HepG2 (cell line): ENCODE data around the gene RNASE7. TPM values are rescaled to one million over a fixed set of nuclear protein-coding genes. Genes with fewer than 3 reads are reported as not detected.

Source experiments
- CCAR2 ChIP-seq: fragments of 200-400 bp; formaldehyde crosslinking; optimal IDR thresholded peaks from 2 replicates; pipeline ENCODE3; 2018; ENCODE audit warnings: low read depth, mild to moderate bottlenecking, low read length, moderate library complexity
- DDIT3 ChIP-seq: sonication (generic); formaldehyde crosslinking; IDR thresholded peaks from 2 replicates; pipeline ENCODE4 v1.4.0; 2020; ENCODE audit warnings: mild to moderate bottlenecking, missing genetic modification reagents
- DR1 ChIP-seq: sonication (generic); formaldehyde crosslinking; IDR thresholded peaks from 2 replicates; pipeline ENCODE4 v1.8.0; 2021; ENCODE audit warnings: mild to moderate bottlenecking, missing genetic modification reagents, inconsistent platforms
- ETS1 ChIP-seq: sonication (generic); formaldehyde crosslinking; IDR thresholded peaks from 2 replicates; pipeline ENCODE4 v1.4.0; 2020; ENCODE audit warnings: missing genetic modification reagents
- FIP1L1 ChIP-seq: fragments of 200-400 bp; formaldehyde crosslinking; IDR thresholded peaks from 2 replicates; pipeline ENCODE4 v1.6.1; 2018; ENCODE audit warnings: low read depth, mild to moderate bottlenecking, low read length, moderate library complexity, borderline replicate concordance; ENCODE audit not compliant: insufficient read depth
- HIC2 ChIP-seq: sonication (generic); formaldehyde crosslinking; IDR thresholded peaks from 2 replicates; pipeline ENCODE4 v1.9.0; 2022; ENCODE audit warnings: low read depth, missing genetic modification reagents
- NRL ChIP-seq: sonication (generic); formaldehyde crosslinking; IDR thresholded peaks from 2 replicates; pipeline ENCODE4 v1.5.0; 2020; ENCODE audit warnings: missing genetic modification reagents, mild to moderate bottlenecking, moderate library complexity, borderline replicate concordance
- PRMT3 ChIP-seq: sonication (generic); formaldehyde crosslinking; IDR thresholded peaks from 2 replicates; pipeline ENCODE4 v1.8.1; 2022; ENCODE audit warnings: low read depth, mild to moderate bottlenecking, moderate library complexity, missing genetic modification reagents, borderline replicate concordance
- STAT6 ChIP-seq: sonication (generic); formaldehyde crosslinking; IDR thresholded peaks from 2 replicates; pipeline ENCODE4 v1.4.0; 2020; ENCODE audit warnings: missing genetic modification reagents, mild to moderate bottlenecking, borderline replicate concordance
- THAP11 ChIP-seq: IDR thresholded peaks from 2 replicates; pipeline ENCODE4 v1.6.1; 2016; ENCODE audit warnings: missing biosample characterization, missing genetic modification reagents
- ZKSCAN5 ChIP-seq: sonication (generic); formaldehyde crosslinking; IDR thresholded peaks from 2 replicates; pipeline ENCODE4 v1.5.1; 2020; ENCODE audit warnings: mild to moderate bottlenecking, missing genetic modification reagents
- ZNF264 ChIP-seq: sonication (generic); formaldehyde crosslinking; IDR thresholded peaks from 2 replicates; pipeline ENCODE4 v1.4.0; 2020; ENCODE audit warnings: missing genetic modification reagents
- ZNF382 ChIP-seq: sonication (generic); formaldehyde crosslinking; IDR thresholded peaks from 2 replicates; pipeline ENCODE4 v1.5.0; 2020; ENCODE audit warnings: missing genetic modification reagents, mild to moderate bottlenecking, borderline replicate concordance
- ZNF724P ChIP-seq: sonication (generic); formaldehyde crosslinking; IDR thresholded peaks from 2 replicates; pipeline ENCODE4 v1.8.0; 2022; ENCODE audit warnings: missing genetic modification reagents, borderline replicate concordance
- ZSCAN5A ChIP-seq: sonication (generic); formaldehyde crosslinking; IDR thresholded peaks from 2 replicates; pipeline ENCODE4 v1.8.0; 2022; ENCODE audit warnings: mild to moderate bottlenecking, missing genetic modification reagents, borderline replicate concordance
- polyA plus RNA-seq, 8 experiments: library from polyadenylated mRNA; depleted of rRNA in 3 of 8; stranded (reverse) in 7 of 8; unstranded in 1 of 8; fragments of >200 nt; fragmentation: Illumina TruSeq in 4 of 8; extraction: Trizol in 4 of 8; gene quantifications; 2 replicates each; pipeline versions ENCODE4 v1.2.1 to v1.2.3, GENCODE V29; 2011 to 2016; ENCODE audit warnings: low read depth in 4 of 8, missing spikeins in 1 of 8, mixed read lengths in 1 of 8; ENCODE audit not compliant: insufficient read depth in 1 of 8
- total RNA-seq, 5 experiments: library from RNA; depleted of rRNA; stranded (reverse); fragments of >200 nt; fragmentation: Illumina TruSeq; extraction: Trizol; gene quantifications; 2 replicates each; pipeline ENCODE4 v1.2.3, GENCODE V29; 2016; ENCODE audit warnings: low read depth in 1 of 5
- TF ChIP-seq, protein P1 (sequence below): fragments of 450-650 bp; IDR thresholded peaks from 2 replicates; pipeline ENCODE4 v1.6.1; 2017; ENCODE audit warnings: mild to moderate bottlenecking

The RNASE7 gene
- total and polyA plus RNA-seq, 2 of the 13 experiments (the other 11 are each of a cell fraction or from before 2014, with no cell fraction given): 0.04 TPM; not detected in 1

DNA sequence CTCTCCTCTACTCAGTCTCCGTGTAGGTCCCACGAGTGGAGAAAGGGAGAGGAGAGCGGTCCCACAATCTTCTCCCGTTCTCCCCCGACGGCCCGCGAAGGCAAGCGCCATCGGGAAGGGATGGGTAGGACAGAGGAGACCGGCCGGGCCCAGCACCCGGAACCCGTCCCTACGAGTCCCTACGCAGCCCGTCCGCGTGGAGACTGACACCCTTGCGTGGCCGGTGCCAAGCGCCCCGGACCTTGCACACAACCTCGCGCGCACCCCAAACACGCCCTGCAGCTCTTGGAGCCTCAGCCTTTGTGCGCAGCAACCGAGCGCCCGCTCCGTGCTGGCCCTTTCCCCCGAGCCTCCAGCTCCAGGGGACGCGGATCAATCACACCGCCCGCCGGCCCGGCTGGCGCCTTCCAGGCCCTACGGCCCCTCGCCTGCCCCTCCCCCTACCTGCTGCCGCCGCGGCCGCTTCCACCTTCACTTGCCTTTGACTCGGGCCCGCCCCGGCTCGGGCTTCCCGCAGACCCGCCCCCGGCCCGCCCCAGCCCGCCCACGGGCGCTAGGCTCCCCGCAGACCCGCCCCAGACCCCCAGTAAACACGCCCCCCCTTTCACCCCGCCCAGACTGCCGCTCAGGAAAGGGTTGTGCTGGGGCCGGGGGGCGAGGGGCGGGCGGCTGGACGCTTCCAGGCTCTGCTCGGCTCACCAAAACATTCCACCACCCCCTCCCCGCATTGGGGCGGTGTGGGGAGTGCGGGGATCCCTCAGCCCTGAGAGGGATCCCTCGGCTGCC lies 17.4 kb upstream of the RNASE7 start, which contains the start of gene NDRG2 (continued):
- TF ChIP-seq, protein P1, sequence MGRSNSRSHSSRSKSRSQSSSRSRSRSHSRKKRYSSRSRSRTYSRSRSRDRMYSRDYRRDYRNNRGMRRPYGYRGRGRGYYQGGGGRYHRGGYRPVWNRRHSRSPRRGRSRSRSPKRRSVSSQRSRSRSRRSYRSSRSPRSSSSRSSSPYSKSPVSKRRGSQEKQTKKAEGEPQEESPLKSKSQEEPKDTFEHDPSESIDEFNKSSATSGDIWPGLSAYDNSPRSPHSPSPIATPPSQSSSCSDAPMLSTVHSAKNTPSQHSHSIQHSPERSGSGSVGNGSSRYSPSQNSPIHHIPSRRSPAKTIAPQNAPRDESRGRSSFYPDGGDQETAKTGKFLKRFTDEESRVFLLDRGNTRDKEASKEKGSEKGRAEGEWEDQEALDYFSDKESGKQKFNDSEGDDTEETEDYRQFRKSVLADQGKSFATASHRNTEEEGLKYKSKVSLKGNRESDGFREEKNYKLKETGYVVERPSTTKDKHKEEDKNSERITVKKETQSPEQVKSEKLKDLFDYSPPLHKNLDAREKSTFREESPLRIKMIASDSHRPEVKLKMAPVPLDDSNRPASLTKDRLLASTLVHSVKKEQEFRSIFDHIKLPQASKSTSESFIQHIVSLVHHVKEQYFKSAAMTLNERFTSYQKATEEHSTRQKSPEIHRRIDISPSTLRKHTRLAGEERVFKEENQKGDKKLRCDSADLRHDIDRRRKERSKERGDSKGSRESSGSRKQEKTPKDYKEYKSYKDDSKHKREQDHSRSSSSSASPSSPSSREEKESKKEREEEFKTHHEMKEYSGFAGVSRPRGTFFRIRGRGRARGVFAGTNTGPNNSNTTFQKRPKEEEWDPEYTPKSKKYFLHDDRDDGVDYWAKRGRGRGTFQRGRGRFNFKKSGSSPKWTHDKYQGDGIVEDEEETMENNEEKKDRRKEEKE: no peak
- 0 out of 2 replicates have a peak, but pooled peaks have one; percentile 38 for TF ChIP-seq DR1 (CRISPR knock-in tag)
- peak; percentile 66; the same call in 1 of the 2 replicates for TF ChIP-seq NRL (CRISPR knock-in tag)
- TF ChIP-seq ZNF382 (CRISPR knock-in tag): no peak
- no peak for TF ChIP-seq FIP1L1
- peak; percentile 62 for TF ChIP-seq THAP11 (CRISPR knock-in tag)
- TF ChIP-seq ZSCAN5A: peak; percentile 73; the same call in 1 of the 2 replicates
- TF ChIP-seq ZKSCAN5 (CRISPR knock-in tag): no peak
- TF ChIP-seq HIC2 (CRISPR knock-in tag): no peak
- TF ChIP-seq CCAR2: no peak
- no peak for TF ChIP-seq PRMT3 (CRISPR knock-in tag)
- TF ChIP-seq ZNF724P: no peak
- TF ChIP-seq STAT6 (CRISPR knock-in tag): no peak
- TF ChIP-seq DDIT3 (CRISPR knock-in tag): no peak
- no peak for TF ChIP-seq ETS1 (CRISPR knock-in tag)
- TF ChIP-seq ZNF264 (CRISPR knock-in tag): peak; percentile 83; the same call in 1 of the 2 replicates
